K562 (cell line): ENCODE data around the gene RNF223. TPM values are rescaled to one million over a fixed set of nuclear protein-coding genes. Genes with fewer than 3 reads are reported as not detected.

Experiments
- CBX3 ChIP-seq, 2 experiments: IDR thresholded peaks; 1 replicate in 1 of 2; 2 replicates in 1 of 2; pipeline ENCODE4 v1.6.1; 2012; ENCODE audit warnings: inconsistent platforms in 2 of 2, low read length in 2 of 2, borderline replicate concordance in 1 of 2, control low read depth in 1 of 2
- CCAR2 ChIP-seq: fragments of 200-400 bp; formaldehyde crosslinking; IDR thresholded peaks from 2 replicates; pipeline ENCODE4 v1.6.1; 2017; ENCODE audit warnings: mild to moderate bottlenecking, low read depth, low read length
- NCOA1 ChIP-seq: fragments of 450-650 bp; IDR thresholded peaks from 2 replicates; pipeline ENCODE4 v1.6.1; 2016; ENCODE audit warnings: low read depth
- RHOXF2B ChIP-seq: fragments of 250-450 bp; sonication (Bioruptor Pico); conservative IDR thresholded peaks from 2 replicates; pipeline ENCODE4 v1.5.1; 2021
- SMAD3 ChIP-seq: fragments of 450-650 bp; formaldehyde crosslinking; conservative IDR thresholded peaks from 2 replicates; pipeline ENCODE4 v1.4.0; 2020; ENCODE audit warnings: mild to moderate bottlenecking
- ZNF644 ChIP-seq: fragments of 200-800 bp; sonication (Bioruptor generic); IDR thresholded peaks from 2 replicates; pipeline ENCODE4 v1.6.1; 2016; ENCODE audit warnings: low read depth, missing genetic modification characterization, missing compliant biosample characterization
- polyA plus RNA-seq, 8 experiments: library from polyadenylated mRNA; depleted of rRNA in 4 of 8; stranded (reverse) in 5 of 8; unstranded in 3 of 8; fragments of >200 nt; fragmentation: Nextera tagmentation in 2 of 8; fragmentation: Illumina TruSeq in 1 of 8; extraction: Ambion mirVana in 2 of 8; extraction: Trizol in 1 of 8; gene quantifications; 2 replicates each; pipeline versions ENCODE4 v1.2.1 to v1.2.3, GENCODE V29; 2011 to 2014; ENCODE audit warnings: inconsistent platforms in 1 of 8, missing spikeins in 1 of 8
- total RNA-seq, 7 experiments: library from RNA; depleted of rRNA in 6 of 7; stranded (reverse); fragments of >200 nt in 6 of 7; fragmentation: Illumina TruSeq in 2 of 7; extraction: Trizol in 2 of 7; gene quantifications; 2 replicates each; pipeline versions ENCODE4 v1.2.1 to v1.2.3, GENCODE V29; 2011 to 2021; ENCODE audit warnings: low replicate concordance in 1 of 7
- TF ChIP-seq, protein P1 (sequence below): fragments of 200-600 bp; sonication (generic); IDR thresholded peaks from one replicate; pipeline ENCODE4 v1.6.1; 2012; ENCODE audit warnings: mild to moderate bottlenecking, low read depth, low read length, inconsistent platforms
- TF ChIP-seq, protein P2 (sequence below): fragments of 450-650 bp; IDR thresholded peaks from 2 replicates; pipeline ENCODE4 v1.6.1; 2014; ENCODE audit warnings: low read depth, mild to moderate bottlenecking, moderate library complexity, borderline replicate concordance
- TF ChIP-seq, protein P3 (sequence below): fragments of 150-350 bp; conservative IDR thresholded peaks from 2 replicates; pipeline ENCODE4 v1.6.1; 2014; ENCODE audit warnings: low read length

RNF223 gene
- total and polyA plus RNA-seq, 9 of the 15 experiments (the other 6 are each of a cell fraction or from before 2014, with no cell fraction given): 0.04 to 0.32 TPM; not detected in 7

DNA sequence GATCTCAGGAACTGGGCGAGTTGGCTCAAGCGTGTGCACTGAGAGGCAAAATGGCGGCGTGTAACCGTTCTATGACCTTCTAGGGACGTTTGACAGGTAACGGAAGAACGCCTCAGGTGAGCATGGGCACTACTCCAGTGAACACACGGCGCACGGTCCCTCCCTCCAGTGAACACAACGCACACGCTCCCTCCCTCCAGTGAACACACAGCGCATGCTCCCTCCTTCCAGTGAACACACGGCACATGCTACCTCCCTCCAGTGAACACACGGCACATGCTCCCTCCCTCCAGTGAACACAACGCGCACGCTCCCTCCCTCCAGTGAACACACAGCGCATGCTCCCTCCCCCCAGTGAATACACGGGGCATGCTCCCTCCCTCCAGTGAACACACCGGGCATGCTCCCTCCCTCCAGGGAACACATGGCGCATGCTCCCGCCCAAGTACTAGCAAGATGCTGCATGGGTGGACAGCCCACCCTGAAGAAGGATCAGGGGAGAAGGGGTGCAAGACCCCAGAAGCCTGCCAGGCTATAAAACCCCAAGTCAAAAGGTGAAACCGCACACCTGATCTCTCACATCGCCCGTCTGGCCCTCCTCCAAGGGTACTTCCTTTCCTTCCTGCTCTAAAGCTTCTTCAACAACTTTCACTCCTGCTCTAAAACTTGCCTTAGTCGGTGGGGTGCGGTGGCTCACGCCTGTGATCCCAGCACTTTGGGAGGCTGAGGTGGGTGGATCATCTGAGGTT, 38.3 kb upstream of the RNF223 start (continued):
- TF ChIP-seq, protein P1, sequence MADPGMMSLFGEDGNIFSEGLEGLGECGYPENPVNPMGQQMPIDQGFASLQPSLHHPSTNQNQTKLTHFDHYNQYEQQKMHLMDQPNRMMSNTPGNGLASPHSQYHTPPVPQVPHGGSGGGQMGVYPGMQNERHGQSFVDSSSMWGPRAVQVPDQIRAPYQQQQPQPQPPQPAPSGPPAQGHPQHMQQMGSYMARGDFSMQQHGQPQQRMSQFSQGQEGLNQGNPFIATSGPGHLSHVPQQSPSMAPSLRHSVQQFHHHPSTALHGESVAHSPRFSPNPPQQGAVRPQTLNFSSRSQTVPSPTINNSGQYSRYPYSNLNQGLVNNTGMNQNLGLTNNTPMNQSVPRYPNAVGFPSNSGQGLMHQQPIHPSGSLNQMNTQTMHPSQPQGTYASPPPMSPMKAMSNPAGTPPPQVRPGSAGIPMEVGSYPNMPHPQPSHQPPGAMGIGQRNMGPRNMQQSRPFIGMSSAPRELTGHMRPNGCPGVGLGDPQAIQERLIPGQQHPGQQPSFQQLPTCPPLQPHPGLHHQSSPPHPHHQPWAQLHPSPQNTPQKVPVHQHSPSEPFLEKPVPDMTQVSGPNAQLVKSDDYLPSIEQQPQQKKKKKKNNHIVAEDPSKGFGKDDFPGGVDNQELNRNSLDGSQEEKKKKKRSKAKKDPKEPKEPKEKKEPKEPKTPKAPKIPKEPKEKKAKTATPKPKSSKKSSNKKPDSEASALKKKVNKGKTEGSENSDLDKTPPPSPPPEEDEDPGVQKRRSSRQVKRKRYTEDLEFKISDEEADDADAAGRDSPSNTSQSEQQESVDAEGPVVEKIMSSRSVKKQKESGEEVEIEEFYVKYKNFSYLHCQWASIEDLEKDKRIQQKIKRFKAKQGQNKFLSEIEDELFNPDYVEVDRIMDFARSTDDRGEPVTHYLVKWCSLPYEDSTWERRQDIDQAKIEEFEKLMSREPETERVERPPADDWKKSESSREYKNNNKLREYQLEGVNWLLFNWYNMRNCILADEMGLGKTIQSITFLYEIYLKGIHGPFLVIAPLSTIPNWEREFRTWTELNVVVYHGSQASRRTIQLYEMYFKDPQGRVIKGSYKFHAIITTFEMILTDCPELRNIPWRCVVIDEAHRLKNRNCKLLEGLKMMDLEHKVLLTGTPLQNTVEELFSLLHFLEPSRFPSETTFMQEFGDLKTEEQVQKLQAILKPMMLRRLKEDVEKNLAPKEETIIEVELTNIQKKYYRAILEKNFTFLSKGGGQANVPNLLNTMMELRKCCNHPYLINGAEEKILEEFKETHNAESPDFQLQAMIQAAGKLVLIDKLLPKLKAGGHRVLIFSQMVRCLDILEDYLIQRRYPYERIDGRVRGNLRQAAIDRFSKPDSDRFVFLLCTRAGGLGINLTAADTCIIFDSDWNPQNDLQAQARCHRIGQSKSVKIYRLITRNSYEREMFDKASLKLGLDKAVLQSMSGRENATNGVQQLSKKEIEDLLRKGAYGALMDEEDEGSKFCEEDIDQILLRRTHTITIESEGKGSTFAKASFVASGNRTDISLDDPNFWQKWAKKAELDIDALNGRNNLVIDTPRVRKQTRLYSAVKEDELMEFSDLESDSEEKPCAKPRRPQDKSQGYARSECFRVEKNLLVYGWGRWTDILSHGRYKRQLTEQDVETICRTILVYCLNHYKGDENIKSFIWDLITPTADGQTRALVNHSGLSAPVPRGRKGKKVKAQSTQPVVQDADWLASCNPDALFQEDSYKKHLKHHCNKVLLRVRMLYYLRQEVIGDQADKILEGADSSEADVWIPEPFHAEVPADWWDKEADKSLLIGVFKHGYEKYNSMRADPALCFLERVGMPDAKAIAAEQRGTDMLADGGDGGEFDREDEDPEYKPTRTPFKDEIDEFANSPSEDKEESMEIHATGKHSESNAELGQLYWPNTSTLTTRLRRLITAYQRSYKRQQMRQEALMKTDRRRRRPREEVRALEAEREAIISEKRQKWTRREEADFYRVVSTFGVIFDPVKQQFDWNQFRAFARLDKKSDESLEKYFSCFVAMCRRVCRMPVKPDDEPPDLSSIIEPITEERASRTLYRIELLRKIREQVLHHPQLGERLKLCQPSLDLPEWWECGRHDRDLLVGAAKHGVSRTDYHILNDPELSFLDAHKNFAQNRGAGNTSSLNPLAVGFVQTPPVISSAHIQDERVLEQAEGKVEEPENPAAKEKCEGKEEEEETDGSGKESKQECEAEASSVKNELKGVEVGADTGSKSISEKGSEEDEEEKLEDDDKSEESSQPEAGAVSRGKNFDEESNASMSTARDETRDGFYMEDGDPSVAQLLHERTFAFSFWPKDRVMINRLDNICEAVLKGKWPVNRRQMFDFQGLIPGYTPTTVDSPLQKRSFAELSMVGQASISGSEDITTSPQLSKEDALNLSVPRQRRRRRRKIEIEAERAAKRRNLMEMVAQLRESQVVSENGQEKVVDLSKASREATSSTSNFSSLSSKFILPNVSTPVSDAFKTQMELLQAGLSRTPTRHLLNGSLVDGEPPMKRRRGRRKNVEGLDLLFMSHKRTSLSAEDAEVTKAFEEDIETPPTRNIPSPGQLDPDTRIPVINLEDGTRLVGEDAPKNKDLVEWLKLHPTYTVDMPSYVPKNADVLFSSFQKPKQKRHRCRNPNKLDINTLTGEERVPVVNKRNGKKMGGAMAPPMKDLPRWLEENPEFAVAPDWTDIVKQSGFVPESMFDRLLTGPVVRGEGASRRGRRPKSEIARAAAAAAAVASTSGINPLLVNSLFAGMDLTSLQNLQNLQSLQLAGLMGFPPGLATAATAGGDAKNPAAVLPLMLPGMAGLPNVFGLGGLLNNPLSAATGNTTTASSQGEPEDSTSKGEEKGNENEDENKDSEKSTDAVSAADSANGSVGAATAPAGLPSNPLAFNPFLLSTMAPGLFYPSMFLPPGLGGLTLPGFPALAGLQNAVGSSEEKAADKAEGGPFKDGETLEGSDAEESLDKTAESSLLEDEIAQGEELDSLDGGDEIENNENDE: no peak
- no peak for TF ChIP-seq SMAD3
- TF ChIP-seq, protein P2, sequence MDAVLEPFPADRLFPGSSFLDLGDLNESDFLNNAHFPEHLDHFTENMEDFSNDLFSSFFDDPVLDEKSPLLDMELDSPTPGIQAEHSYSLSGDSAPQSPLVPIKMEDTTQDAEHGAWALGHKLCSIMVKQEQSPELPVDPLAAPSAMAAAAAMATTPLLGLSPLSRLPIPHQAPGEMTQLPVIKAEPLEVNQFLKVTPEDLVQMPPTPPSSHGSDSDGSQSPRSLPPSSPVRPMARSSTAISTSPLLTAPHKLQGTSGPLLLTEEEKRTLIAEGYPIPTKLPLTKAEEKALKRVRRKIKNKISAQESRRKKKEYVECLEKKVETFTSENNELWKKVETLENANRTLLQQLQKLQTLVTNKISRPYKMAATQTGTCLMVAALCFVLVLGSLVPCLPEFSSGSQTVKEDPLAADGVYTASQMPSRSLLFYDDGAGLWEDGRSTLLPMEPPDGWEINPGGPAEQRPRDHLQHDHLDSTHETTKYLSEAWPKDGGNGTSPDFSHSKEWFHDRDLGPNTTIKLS: no peak
- no peak for TF ChIP-seq CCAR2
- TF ChIP-seq, protein P3, sequence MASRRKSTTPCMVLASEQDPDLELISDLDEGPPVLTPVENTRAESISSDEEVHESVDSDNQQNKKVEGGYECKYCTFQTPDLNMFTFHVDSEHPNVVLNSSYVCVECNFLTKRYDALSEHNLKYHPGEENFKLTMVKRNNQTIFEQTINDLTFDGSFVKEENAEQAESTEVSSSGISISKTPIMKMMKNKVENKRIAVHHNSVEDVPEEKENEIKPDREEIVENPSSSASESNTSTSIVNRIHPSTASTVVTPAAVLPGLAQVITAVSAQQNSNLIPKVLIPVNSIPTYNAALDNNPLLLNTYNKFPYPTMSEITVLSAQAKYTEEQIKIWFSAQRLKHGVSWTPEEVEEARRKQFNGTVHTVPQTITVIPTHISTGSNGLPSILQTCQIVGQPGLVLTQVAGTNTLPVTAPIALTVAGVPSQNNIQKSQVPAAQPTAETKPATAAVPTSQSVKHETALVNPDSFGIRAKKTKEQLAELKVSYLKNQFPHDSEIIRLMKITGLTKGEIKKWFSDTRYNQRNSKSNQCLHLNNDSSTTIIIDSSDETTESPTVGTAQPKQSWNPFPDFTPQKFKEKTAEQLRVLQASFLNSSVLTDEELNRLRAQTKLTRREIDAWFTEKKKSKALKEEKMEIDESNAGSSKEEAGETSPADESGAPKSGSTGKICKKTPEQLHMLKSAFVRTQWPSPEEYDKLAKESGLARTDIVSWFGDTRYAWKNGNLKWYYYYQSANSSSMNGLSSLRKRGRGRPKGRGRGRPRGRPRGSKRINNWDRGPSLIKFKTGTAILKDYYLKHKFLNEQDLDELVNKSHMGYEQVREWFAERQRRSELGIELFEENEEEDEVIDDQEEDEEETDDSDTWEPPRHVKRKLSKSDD: no peak
- TF ChIP-seq NCOA1: no peak
- no peak for TF ChIP-seq ZNF644 (tag)
- TF ChIP-seq CBX3 (IDR thresholded peaks at IDR 0.05; ENCODE audit: borderline replicate concordance in 1 of 2, low read length in 2 of 2): 0 out of 3 replicates have a peak, but pooled peaks of 1 of the 2 experiments have one; percentile 12
- TF ChIP-seq RHOXF2B: no peak
